Central memory CD8-positive, alpha-beta T cell (primary cell): ENCODE measurements around the gene STX7.
"Not testable (repeated sequence)": the region's sequence is repeated elsewhere in the genome, so short reads cannot be mapped to it uniquely, and the experiment has no call there.

Experiments
- ATAC-seq: fragments of 150-1000 bp; cut with Tn5 transposase; replicated peaks from 2 replicates; pipeline ENCODE4 v1.10.0; 2022; ENCODE audit warnings: mild to moderate bottlenecking, moderate FRiP score, moderate number of reproducible peaks; ENCODE audit not compliant: poor library complexity, severe bottlenecking; ENCODE audit errors: extremely low read depth
- DNase-seq, 2 donors: peaks; one replicate each; pipeline ENCODE4 v3.0.0; 2021; ENCODE audit warnings: low spot score in 2 of 2
- H3K27ac Mint-ChIP-seq: one replicate; pipeline ENCODE4 v1.8.0; 2022; ENCODE audit warnings: low read depth, mild to moderate bottlenecking, moderate library complexity, mixed read lengths
- H3K27me3 Mint-ChIP-seq: one replicate; pipeline ENCODE4 v1.8.0; 2022; ENCODE audit warnings: mixed read lengths
- H3K36me3 Mint-ChIP-seq: one replicate; pipeline ENCODE4 v1.8.0; 2022; ENCODE audit warnings: mild to moderate bottlenecking, moderate library complexity, mixed read lengths; ENCODE audit not compliant: insufficient read depth
- H3K4me1 Mint-ChIP-seq: one replicate; pipeline ENCODE4 v1.8.0; 2022; ENCODE audit warnings: mixed read lengths
- H3K4me3 Mint-ChIP-seq: one replicate; pipeline ENCODE4 v1.8.0; 2022; ENCODE audit warnings: mild to moderate bottlenecking, moderate library complexity, mixed read lengths
- H3K9me3 Mint-ChIP-seq: one replicate; pipeline ENCODE4 v1.8.0; 2022; ENCODE audit warnings: mixed read lengths

STX7 gene

GRCh38 chr6:132512638-132513632 lies at the start of gene STX7:
STX7 (minus strand) TSS chr6:132513116; CDS start chr6:132503530, 9,586 bp downstream.
- DNase-seq (peak; percentile 69 to 72), ATAC-seq (peak; percentile 92)
- Mint-ChIP-seq H3K36me3 (peaks cover 2% of the 10 kb centered on the region), H3K27me3 (peaks cover 12% of the 10 kb centered on the region), H3K4me3 (peak within 1 kb of the TSS; percentile 96), H3K4me1 (peaks cover 31% of the 10 kb centered on the region), H3K27ac (peak within 1 kb of the TSS; percentile 84), H3K9me3 (no peaks in the 10 kb centered on the region)

GRCh38 chr6:132560087-132560486 lies 47.2 kb upstream of the STX7 start:
- H3K36me3 Mint-ChIP-seq, H3K27ac Mint-ChIP-seq, DNase-seq, ATAC-seq, H3K4me1 Mint-ChIP-seq, H3K9me3 Mint-ChIP-seq, H3K4me3 Mint-ChIP-seq: not testable (repeated sequence)
- H3K27me3 Mint-ChIP-seq = peaks cover 74% of the 10 kb centered on the region

- DNase-seq (no peak), ATAC-seq (no peak)
- Mint-ChIP-seq H3K36me3 (no peaks in the 10 kb centered on the region), H3K9me3 (no peaks in the 10 kb centered on the region), H3K4me1 (no peaks in the 10 kb centered on the region), H3K27ac (no peak within 1 kb of the TSS), H3K27me3 (peaks cover 44% of the 10 kb centered on the region), H3K4me3 (no peak within 1 kb of the TSS)
Observed at GRCh38 chr6:132552372-132552771, 39.5 kb upstream of the STX7 start, which contains the start of gene TAAR8. TAAR8 (plus strand) TSS chr6:132552672; CDS start chr6:132552693, 21 bp downstream.

GRCh38 chr6:132551214-132551613 lies 38.3 kb upstream of the STX7 start:
- DNase-seq = no peak
- H3K4me3 Mint-ChIP-seq = no peak overlapping the region
- H3K27ac Mint-ChIP-seq = no peak overlapping the region
- H3K27me3 Mint-ChIP-seq = peaks cover 35% of the 10 kb centered on the region
- no peaks in the 10 kb centered on the region for H3K36me3 Mint-ChIP-seq
- H3K9me3 Mint-ChIP-seq = no peaks in the 10 kb centered on the region
- no peaks in the 10 kb centered on the region for H3K4me1 Mint-ChIP-seq
- no peak for ATAC-seq

GRCh38 chr6:132548746-132549463 lies 36.0 kb upstream of the STX7 start:
- ATAC-seq (no peak), DNase-seq (no peak)
- H3K9me3 Mint-ChIP-seq = no peaks in the 10 kb centered on the region
- H3K27me3 Mint-ChIP-seq = peaks cover 42% of the 10 kb centered on the region
- H3K36me3 Mint-ChIP-seq = no peaks in the 10 kb centered on the region
- H3K4me1 Mint-ChIP-seq = no peaks in the 10 kb centered on the region
- H3K27ac Mint-ChIP-seq = no peak overlapping the region
- H3K4me3 Mint-ChIP-seq = no peak overlapping the region

GRCh38 chr6:132544826-132545225 lies 31.9 kb upstream of the STX7 start:
- ATAC-seq = no peak
- H3K4me1 Mint-ChIP-seq = no peaks in the 10 kb centered on the region
- peaks cover 38% of the 10 kb centered on the region for H3K27me3 Mint-ChIP-seq
- no peaks in the 10 kb centered on the region for H3K9me3 Mint-ChIP-seq
- no peak overlapping the region for H3K27ac Mint-ChIP-seq
- no peaks in the 10 kb centered on the region for H3K36me3 Mint-ChIP-seq
- DNase-seq = no peak
- no peak overlapping the region for H3K4me3 Mint-ChIP-seq

GRCh38 chr6:132537977-132538376 lies 25.1 kb upstream of the STX7 start, which contains the start of gene TAAR9:
TAAR9 (plus strand) TSS chr6:132538277; CDS start chr6:132538290, 13 bp downstream.
- no peaks in the 10 kb centered on the region for H3K4me1 Mint-ChIP-seq
- H3K4me3 Mint-ChIP-seq = no peak within 1 kb of the TSS
- ATAC-seq (no peak), DNase-seq (no peak)
- H3K27me3 Mint-ChIP-seq = peaks cover 60% of the 10 kb centered on the region
- no peaks in the 10 kb centered on the region for H3K36me3 Mint-ChIP-seq
- H3K9me3 Mint-ChIP-seq = no peaks in the 10 kb centered on the region
- H3K27ac Mint-ChIP-seq = no peak within 1 kb of the TSS

- H3K36me3 Mint-ChIP-seq = no peaks in the 10 kb centered on the region
- no peak overlapping the region for H3K27ac Mint-ChIP-seq
- DNase-seq (no peak), ATAC-seq (no peak)
- H3K27me3 Mint-ChIP-seq = peaks cover 60% of the 10 kb centered on the region
- H3K9me3 Mint-ChIP-seq = no peaks in the 10 kb centered on the region
- no peak overlapping the region for H3K4me3 Mint-ChIP-seq
- H3K4me1 Mint-ChIP-seq = no peaks in the 10 kb centered on the region
Observed at GRCh38 chr6:132537145-132537544, 24.2 kb upstream of the STX7 start.

- H3K27ac Mint-ChIP-seq, H3K4me1 Mint-ChIP-seq, H3K9me3 Mint-ChIP-seq, H3K36me3 Mint-ChIP-seq, H3K4me3 Mint-ChIP-seq, ATAC-seq, DNase-seq: not testable (repeated sequence)
- peaks cover 47% of the 10 kb centered on the region for H3K27me3 Mint-ChIP-seq
Observed at GRCh38 chr6:132534546-132534945, 21.6 kb upstream of the STX7 start.

GRCh38 chr6:132530293-132530974 lies 17.5 kb upstream of the STX7 start:
- Mint-ChIP-seq H3K4me3 (no peak overlapping the region), H3K9me3 (no peaks in the 10 kb centered on the region), H3K4me1 (no peaks in the 10 kb centered on the region), H3K36me3 (no peaks in the 10 kb centered on the region), H3K27me3 (peaks cover 43% of the 10 kb centered on the region), H3K27ac (no peak overlapping the region)
- ATAC-seq = peak; percentile 71
- DNase-seq = peak; percentile 28 to 52

GRCh38 chr6:132527791-132528190 lies 14.9 kb upstream of the STX7 start:
- no peak overlapping the region for H3K27ac Mint-ChIP-seq
- no peak overlapping the region for H3K4me3 Mint-ChIP-seq
- no peaks in the 10 kb centered on the region for H3K36me3 Mint-ChIP-seq
- no peak for ATAC-seq
- H3K27me3 Mint-ChIP-seq = peaks cover 56% of the 10 kb centered on the region
- no peak for DNase-seq
- H3K9me3 Mint-ChIP-seq = no peaks in the 10 kb centered on the region
- H3K4me1 Mint-ChIP-seq = no peaks in the 10 kb centered on the region

GRCh38 chr6:132526461-132526860 lies 13.5 kb upstream of the STX7 start:
- no peaks in the 10 kb centered on the region for H3K36me3 Mint-ChIP-seq
- H3K27ac Mint-ChIP-seq = no peak overlapping the region
- H3K9me3 Mint-ChIP-seq = no peaks in the 10 kb centered on the region
- DNase-seq = no peak
- no peaks in the 10 kb centered on the region for H3K4me1 Mint-ChIP-seq
- ATAC-seq = no peak
- peaks cover 62% of the 10 kb centered on the region for H3K27me3 Mint-ChIP-seq
- H3K4me3 Mint-ChIP-seq = no peak overlapping the region
